GM23248 (cell line): Measurements from ENCODE around the gene LMNB1.

ENCODE experiments used
- EZH2 ChIP-seq: fragments of 200-600 bp; sonication (generic); IDR thresholded peaks from 2 replicates; pipeline ENCODE4 v1.6.1; 2018; ENCODE audit warnings: antibody characterized with exemption, mild to moderate bottlenecking; ENCODE audit not compliant: insufficient read depth, poor library complexity, severe bottlenecking
- EZH2phosphoT487 ChIP-seq: fragments of 200-600 bp; sonication (generic); IDR thresholded peaks from 2 replicates; pipeline ENCODE4 v1.6.1; 2018; ENCODE audit warnings: antibody characterized with exemption, moderate library complexity, mild to moderate bottlenecking, low read depth; ENCODE audit not compliant: insufficient read depth

GRCh38 chr5:126878634-126879033 is 101.7 kb downstream of the LMNB1 start:
- TF ChIP-seq EZH2 (no peak), EZH2phosphoT487 (no peak)
